ENCODE data around the gene EID1. TPM values are rescaled to one million over a fixed set of nuclear protein-coding genes. Genes with fewer than 3 reads are reported as not detected.

The EID1 gene
- total and polyA plus RNA-seq, 9 of the 15 experiments (the other 6 are each of a cell fraction or from before 2014, with no cell fraction given): 46.5 to 211 (median 143) TPM

DNA sequence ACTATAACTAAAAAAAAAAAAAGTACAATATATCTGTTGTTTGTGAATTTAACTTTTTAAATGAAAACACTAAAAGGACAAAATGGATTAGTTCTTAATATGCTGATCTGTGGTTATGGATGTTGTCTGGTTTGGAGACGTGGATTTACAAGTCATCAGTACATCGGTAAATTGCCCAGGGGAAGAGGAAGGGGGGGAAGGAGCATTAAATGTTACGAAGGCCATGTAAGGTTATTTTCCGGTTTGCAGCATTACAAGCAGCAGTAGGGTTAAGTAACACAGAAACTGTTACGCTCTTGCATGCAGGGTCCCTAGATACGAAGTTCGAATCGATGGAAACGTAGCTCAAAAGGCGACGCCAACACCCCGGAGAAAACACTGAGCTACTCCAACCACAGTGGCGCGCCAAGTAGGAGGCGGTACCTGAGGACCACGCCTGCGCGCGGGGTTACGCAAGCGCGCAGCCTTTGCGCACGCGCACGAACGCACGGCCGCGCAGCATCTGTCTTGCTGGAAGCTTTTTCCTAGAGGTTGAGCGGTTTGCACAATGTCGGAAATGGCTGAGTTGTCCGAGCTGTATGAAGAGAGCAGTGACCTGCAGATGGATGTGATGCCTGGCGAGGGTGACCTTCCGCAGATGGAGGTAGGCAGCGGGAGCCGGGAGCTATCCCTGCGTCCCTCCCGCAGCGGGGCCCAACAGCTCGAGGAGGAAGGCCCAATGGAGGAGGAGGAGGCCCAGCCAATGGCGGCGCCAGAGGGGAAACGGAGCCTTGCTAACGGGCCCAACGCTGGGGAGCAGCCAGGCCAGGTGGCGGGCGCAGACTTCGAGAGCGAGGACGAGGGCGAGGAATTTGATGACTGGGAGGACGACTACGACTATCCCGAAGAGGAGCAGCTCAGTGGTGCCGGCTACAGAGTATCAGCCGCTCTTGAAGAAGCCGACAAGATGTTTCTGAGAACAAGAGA lies at the start of gene EID1 (continued):
- TF ChIP-seq, protein P1, sequence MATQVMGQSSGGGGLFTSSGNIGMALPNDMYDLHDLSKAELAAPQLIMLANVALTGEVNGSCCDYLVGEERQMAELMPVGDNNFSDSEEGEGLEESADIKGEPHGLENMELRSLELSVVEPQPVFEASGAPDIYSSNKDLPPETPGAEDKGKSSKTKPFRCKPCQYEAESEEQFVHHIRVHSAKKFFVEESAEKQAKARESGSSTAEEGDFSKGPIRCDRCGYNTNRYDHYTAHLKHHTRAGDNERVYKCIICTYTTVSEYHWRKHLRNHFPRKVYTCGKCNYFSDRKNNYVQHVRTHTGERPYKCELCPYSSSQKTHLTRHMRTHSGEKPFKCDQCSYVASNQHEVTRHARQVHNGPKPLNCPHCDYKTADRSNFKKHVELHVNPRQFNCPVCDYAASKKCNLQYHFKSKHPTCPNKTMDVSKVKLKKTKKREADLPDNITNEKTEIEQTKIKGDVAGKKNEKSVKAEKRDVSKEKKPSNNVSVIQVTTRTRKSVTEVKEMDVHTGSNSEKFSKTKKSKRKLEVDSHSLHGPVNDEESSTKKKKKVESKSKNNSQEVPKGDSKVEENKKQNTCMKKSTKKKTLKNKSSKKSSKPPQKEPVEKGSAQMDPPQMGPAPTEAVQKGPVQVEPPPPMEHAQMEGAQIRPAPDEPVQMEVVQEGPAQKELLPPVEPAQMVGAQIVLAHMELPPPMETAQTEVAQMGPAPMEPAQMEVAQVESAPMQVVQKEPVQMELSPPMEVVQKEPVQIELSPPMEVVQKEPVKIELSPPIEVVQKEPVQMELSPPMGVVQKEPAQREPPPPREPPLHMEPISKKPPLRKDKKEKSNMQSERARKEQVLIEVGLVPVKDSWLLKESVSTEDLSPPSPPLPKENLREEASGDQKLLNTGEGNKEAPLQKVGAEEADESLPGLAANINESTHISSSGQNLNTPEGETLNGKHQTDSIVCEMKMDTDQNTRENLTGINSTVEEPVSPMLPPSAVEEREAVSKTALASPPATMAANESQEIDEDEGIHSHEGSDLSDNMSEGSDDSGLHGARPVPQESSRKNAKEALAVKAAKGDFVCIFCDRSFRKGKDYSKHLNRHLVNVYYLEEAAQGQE (IDR thresholded peaks at IDR 0.05; ENCODE audit: borderline replicate concordance): 0 out of 2 replicates have a peak, but pooled peaks have one; percentile 4
- TF ChIP-seq, protein P1 (CRISPR knock-in tag; IDR thresholded peaks at IDR 0.05; ENCODE audit: low read depth): no peak
- no peak for TF ChIP-seq ZNF77 (CRISPR knock-in tag; IDR thresholded peaks at IDR 0.05)
- no peak for TF ChIP-seq NFE2L1 (tag; IDR thresholded peaks at IDR 0.05; ENCODE audit: borderline replicate concordance, low read depth)
- no peak for TF ChIP-seq TEAD4 (IDR thresholded peaks at IDR 0.05; ENCODE audit: low read length)
- TF ChIP-seq TEAD4 (CRISPR knock-in tag; IDR thresholded peaks at IDR 0.05; ENCODE audit: borderline replicate concordance): no peak
- TF ChIP-seq, protein P2, sequence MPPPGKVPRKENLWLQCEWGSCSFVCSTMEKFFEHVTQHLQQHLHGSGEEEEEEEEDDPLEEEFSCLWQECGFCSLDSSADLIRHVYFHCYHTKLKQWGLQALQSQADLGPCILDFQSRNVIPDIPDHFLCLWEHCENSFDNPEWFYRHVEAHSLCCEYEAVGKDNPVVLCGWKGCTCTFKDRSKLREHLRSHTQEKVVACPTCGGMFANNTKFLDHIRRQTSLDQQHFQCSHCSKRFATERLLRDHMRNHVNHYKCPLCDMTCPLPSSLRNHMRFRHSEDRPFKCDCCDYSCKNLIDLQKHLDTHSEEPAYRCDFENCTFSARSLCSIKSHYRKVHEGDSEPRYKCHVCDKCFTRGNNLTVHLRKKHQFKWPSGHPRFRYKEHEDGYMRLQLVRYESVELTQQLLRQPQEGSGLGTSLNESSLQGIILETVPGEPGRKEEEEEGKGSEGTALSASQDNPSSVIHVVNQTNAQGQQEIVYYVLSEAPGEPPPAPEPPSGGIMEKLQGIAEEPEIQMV (tag; conservative IDR thresholded peaks at IDR 0.05; ENCODE audit: low read depth): no peak
- no peak for TF ChIP-seq PPARD (CRISPR knock-in tag; IDR thresholded peaks at IDR 0.05)
- no peak for TF ChIP-seq TCF3 (CRISPR knock-in tag; IDR thresholded peaks at IDR 0.05)
- TF ChIP-seq, protein P3, sequence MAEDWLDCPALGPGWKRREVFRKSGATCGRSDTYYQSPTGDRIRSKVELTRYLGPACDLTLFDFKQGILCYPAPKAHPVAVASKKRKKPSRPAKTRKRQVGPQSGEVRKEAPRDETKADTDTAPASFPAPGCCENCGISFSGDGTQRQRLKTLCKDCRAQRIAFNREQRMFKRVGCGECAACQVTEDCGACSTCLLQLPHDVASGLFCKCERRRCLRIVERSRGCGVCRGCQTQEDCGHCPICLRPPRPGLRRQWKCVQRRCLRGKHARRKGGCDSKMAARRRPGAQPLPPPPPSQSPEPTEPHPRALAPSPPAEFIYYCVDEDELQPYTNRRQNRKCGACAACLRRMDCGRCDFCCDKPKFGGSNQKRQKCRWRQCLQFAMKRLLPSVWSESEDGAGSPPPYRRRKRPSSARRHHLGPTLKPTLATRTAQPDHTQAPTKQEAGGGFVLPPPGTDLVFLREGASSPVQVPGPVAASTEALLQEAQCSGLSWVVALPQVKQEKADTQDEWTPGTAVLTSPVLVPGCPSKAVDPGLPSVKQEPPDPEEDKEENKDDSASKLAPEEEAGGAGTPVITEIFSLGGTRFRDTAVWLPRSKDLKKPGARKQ (CRISPR knock-in tag; IDR thresholded peaks at IDR 0.05): peak; percentile 56; the same call in 1 of the 2 replicates
- no peak for TF ChIP-seq TCF7 (IDR thresholded peaks at IDR 0.05; ENCODE audit: borderline replicate concordance)
- TF ChIP-seq, protein P4, sequence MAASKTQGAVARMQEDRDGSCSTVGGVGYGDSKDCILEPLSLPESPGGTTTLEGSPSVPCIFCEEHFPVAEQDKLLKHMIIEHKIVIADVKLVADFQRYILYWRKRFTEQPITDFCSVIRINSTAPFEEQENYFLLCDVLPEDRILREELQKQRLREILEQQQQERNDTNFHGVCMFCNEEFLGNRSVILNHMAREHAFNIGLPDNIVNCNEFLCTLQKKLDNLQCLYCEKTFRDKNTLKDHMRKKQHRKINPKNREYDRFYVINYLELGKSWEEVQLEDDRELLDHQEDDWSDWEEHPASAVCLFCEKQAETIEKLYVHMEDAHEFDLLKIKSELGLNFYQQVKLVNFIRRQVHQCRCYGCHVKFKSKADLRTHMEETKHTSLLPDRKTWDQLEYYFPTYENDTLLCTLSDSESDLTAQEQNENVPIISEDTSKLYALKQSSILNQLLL (CRISPR knock-in tag; IDR thresholded peaks at IDR 0.05; ENCODE audit: borderline replicate concordance): no peak
- peak; percentile 65; the same call in 1 of the 2 replicates for TF ChIP-seq E2F3 (CRISPR knock-in tag; IDR thresholded peaks at IDR 0.05)
- TF ChIP-seq NONO (IDR thresholded peaks at IDR 0.05; ENCODE audit: low read depth in 2 of 2, low read length in 1 of 2): no peak; a peak in 1 of 4 replicates
